AG10803 (cell line): ENCODE data around the gene ZNF669.

Experiments
- DNase-seq: peaks from one replicate; pipeline ENCODE4 v3.0.0; 2010; ENCODE audit warnings: low read depth
- H3K4me3 ChIP-seq: 2 replicates; pipeline ENCODE4 v1.5.1; 2011; ENCODE audit warnings: mild to moderate bottlenecking, low read length, control low read depth
- CTCF ChIP-seq: conservative IDR thresholded peaks from 2 replicates; pipeline ENCODE4 v1.5.1; 2011; ENCODE audit warnings: mild to moderate bottlenecking, low read length, control low read depth, inconsistent platforms

The ZNF669 gene

GRCh38 chr1:247090455-247090854, 13.7 kb downstream of the ZNF669 start:
- H3K4me3 ChIP-seq = no peak overlapping the region
- no peak for DNase-seq
- no peak for TF ChIP-seq CTCF

GRCh38 chr1:247089616-247090375, 14.4 kb downstream of the ZNF669 start:
- DNase-seq = no peak
- TF ChIP-seq CTCF = no peak
- H3K4me3 ChIP-seq = no peak overlapping the region

GRCh38 chr1:247088967-247089366, 15.2 kb downstream of the ZNF669 start:
- no peak overlapping the region for H3K4me3 ChIP-seq
- no peak for TF ChIP-seq CTCF

GRCh38 chr1:247087256-247087655, 16.9 kb downstream of the ZNF669 start:
- DNase-seq = no peak
- no peak for TF ChIP-seq CTCF

More at GRCh38 chr1:247088967-247089366, 15.2 kb downstream of the ZNF669 start:
- DNase-seq = no peak

GRCh38 chr1:247085310-247085709, 18.8 kb downstream of the ZNF669 start:
- H3K4me3 ChIP-seq = no peak overlapping the region
- TF ChIP-seq CTCF = no peak

More at GRCh38 chr1:247087256-247087655, 16.9 kb downstream of the ZNF669 start:
- no peak overlapping the region for H3K4me3 ChIP-seq

GRCh38 chr1:247084771-247085170, 19.4 kb downstream of the ZNF669 start:
- no peak for DNase-seq
- H3K4me3 ChIP-seq = no peak overlapping the region
- no peak for TF ChIP-seq CTCF

More at GRCh38 chr1:247085310-247085709, 18.8 kb downstream of the ZNF669 start:
- no peak for DNase-seq
